Retinal pigment epithelial cell (primary cell): ENCODE data around the gene NSUN4.
A peak's percentile ranks its signal among the peaks of the same experiment; 100 is the strongest.

ENCODE experiments used
- DNase-seq: peaks from one replicate; pipeline ENCODE4 v3.0.0-alpha.2; 2010; ENCODE audit warnings: low read depth
- H3K4me3 ChIP-seq: 2 replicates; pipeline ENCODE4 v1.5.1; 2011; ENCODE audit warnings: mild to moderate bottlenecking, low read length, control low read depth, moderate library complexity
- TF ChIP-seq, protein P1 (sequence below): conservative IDR thresholded peaks from 2 replicates; pipeline ENCODE4 v1.5.1; 2011; ENCODE audit warnings: low read depth, low read length, control low read depth, inconsistent platforms

NSUN4 gene

DNA sequence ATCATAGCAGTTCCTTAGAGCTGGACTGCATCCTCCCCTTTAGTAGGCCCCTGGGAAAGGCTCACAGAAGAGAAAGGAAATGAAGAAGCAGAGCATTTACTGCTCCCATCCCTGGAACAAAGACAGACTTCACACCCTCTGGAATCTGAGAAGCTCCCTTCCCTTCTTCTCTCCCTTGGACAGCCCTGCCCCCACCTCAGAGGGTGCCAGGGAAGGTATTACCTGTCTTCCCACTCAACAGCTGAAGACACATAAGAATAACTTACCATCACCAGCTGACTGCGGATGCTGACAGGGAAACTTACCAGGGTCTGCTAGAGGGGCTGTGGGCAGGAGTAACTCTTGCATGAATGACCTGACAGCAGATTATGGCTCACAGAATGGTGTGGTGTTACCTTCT is 39.4 kb downstream of the NSUN4 start:
- H3K4me3 ChIP-seq = no peak overlapping the region
- DNase-seq = no peak
- TF ChIP-seq, protein P1, sequence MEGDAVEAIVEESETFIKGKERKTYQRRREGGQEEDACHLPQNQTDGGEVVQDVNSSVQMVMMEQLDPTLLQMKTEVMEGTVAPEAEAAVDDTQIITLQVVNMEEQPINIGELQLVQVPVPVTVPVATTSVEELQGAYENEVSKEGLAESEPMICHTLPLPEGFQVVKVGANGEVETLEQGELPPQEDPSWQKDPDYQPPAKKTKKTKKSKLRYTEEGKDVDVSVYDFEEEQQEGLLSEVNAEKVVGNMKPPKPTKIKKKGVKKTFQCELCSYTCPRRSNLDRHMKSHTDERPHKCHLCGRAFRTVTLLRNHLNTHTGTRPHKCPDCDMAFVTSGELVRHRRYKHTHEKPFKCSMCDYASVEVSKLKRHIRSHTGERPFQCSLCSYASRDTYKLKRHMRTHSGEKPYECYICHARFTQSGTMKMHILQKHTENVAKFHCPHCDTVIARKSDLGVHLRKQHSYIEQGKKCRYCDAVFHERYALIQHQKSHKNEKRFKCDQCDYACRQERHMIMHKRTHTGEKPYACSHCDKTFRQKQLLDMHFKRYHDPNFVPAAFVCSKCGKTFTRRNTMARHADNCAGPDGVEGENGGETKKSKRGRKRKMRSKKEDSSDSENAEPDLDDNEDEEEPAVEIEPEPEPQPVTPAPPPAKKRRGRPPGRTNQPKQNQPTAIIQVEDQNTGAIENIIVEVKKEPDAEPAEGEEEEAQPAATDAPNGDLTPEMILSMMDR = no peak

DNA sequence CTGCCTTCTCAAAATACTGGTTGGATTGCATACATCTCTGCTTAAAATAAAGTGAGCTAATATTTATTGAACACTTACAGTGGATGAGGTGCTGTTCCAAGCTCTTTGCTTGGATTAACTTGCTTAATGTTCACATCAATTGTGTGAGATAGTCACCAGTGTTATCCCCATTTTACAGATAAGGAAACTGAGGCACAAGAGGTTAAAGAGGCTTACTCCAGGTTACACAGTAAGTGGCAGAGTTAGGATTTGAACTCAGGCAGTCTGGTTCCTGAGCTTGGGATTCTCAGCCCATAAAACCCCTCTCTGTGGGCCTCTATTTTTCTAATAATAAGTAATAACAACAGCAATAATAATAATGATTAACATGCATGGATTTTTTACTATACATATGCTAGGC is 39.9 kb downstream of the NSUN4 start:
- TF ChIP-seq, protein P1 = no peak
- no peak overlapping the region for H3K4me3 ChIP-seq
- DNase-seq = no peak

DNA sequence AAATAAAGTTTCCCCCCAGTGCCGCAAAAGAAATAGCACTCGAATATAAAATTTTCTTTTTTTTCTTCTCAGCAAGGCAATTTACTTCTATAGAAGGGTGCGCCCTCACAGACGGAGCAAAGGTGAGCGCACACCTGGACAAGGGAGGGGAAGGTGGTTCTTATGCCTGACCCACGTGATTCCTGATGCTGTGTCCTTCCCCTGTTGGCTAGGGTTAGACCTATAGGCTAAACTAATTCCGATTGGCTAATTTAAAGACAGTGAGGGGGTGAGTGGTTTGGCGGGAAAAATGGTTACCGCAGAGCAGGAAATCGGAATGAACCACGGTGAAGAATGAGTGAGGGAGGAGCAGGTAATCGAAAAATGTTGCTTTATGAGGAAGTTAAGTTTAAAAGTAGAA is 52.9 kb downstream of the NSUN4 start:
- H3K4me3 ChIP-seq = no peak overlapping the region
- no peak for DNase-seq
- TF ChIP-seq, protein P1 = no peak

DNA sequence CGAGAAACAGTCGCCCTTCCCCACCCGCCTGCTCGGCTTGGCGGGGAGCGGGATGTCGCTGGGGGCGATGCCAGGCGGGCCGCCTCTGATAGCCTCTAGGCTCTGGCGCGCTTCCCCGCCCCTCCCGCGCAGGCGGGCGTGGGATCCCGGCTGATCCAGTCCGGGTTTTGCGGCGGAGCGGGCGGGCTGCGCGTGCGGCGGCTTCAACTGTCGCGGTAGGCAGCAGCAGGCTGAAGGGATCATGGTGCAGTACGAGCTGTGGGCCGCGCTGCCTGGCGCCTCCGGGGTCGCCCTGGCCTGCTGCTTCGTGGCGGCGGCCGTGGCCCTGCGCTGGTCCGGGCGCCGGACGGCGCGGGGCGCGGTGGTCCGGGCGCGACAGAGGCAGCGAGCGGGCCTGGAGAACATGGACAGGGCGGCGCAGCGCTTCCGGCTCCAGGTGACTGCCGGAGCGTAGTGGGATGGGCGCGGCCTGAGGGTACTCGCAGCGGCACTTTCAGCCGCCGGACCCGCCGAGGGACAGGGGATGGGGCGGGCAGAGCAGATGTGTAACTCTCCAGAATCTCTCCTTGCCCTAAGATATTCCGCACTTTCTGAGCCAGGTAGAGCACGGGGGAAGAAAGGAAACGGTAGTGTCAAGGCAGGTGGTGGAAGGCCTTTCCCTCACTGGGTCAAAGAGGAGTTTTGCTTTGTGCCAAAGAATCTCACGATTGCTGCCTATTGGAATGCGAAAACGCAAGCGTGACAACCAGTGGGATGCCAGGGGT is 53.7 kb downstream of the NSUN4 start, which contains the start of gene FAAH:
FAAH (plus strand) TSS at position 210 of the 764 bp plus-strand sequence; CDS start at position 242, 32 bp downstream.
- DNase-seq = no peak
- H3K4me3 ChIP-seq = peak within 1 kb of the TSS; percentile 46
- TF ChIP-seq, protein P1 = no peak

DNA sequence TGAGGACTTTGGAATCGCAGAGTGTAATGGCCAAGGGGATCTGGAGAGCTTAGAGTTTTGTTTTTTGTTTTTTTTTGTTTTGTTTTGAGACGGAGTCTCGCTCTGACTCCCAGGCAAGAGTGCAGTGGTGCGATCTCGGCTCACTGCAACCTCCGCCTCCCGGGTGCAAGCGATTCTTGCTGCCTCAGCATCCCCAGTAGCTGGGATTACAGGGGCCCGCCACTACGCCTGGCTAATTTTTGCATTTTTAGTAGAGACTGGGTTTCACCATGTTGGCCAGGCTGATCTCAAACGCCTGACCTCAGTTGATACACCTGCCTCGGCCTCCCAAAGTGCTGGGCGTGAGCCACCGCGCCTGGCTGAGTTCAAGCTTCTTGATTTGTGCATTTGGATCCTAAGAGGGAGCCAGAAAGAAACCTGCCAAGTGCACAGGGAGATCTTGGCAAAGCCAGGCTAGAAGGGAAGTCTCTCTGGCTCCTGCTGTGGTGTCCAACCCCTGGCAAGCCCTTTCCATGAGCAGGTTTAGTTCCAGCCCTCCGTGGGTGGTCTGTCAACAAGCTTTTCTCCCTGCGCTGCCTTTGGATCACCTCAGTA is 54.4 kb downstream of the NSUN4 start:
- DNase-seq = no peak
- H3K4me3 ChIP-seq = peak overlapping the region; percentile 46
- TF ChIP-seq, protein P1 = no peak

DNA sequence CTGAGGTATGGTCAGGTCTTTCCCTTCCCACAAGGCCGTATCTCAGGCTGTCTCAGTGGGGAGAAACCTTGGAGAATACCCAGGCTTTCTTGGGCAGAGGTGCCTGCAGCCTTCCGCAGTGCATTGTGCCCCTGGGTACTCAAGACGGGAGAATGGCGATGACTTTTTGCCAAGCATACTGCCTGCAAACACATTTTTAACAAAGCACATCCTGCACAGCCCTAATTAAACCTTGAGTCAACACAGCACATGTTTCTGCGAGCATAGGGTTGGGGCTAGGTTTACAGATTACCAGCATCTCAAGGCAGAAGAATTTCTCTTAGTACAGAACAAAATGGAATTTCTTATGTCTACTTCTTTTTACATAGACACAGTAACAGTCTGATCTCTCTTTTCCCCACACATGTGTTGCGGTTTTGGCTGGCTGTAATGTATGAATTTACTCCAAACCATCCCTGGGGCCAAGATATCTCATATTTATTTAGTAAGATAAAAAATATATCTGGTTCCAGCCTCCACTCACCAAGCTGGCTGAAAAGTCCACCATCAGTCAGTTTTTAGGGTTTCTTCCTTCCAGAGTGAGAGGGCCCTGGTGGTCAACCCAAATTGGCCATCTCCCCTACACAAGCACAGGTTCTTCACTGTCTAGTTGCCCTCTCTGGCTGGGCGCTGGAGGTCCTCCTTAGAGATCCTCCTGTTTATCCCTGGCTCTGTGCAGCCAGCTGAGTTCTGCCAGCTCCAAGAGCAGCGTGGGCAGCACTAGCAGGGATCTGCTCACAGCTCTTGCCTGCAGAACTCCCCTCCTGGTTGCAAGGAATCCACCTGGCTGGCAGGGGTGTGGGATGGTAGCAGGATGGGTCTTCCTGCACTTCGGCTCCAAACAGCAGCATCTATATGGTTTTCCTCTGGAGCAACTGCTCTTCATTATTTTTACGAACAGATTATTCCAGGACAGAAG is 56.1 kb downstream of the NSUN4 start:
- no peak overlapping the region for H3K4me3 ChIP-seq
- no peak for DNase-seq
- TF ChIP-seq, protein P1 = no peak
